Liver (tissue), 10 donors: ENCODE measurements around the gene TMED10. TPM values are rescaled to one million over a fixed set of nuclear protein-coding genes. Genes with fewer than 3 reads are reported as not detected.

Experiments
- DNase-seq: peaks from one replicate; pipeline ENCODE4 v3.0.0-alpha.2; 2017; ENCODE audit warnings: low spot score
- H3K27ac ChIP-seq, 2 donors: one replicate each; pipeline ENCODE4 v1.7.0; 2013; ENCODE audit warnings: inconsistent platforms in 2 of 2, low read length in 2 of 2, control low read depth in 1 of 2, low read depth in 1 of 2, mild to moderate bottlenecking in 1 of 2
- H3K27me3 ChIP-seq, 4 donors: one replicate each; pipeline versions ENCODE4 v1.6.1 to v1.7.0; 2013; ENCODE audit warnings: low read length in 3 of 4, inconsistent platforms in 1 of 4, mild to moderate bottlenecking in 1 of 4, moderate library complexity in 1 of 4; ENCODE audit not compliant: control insufficient read depth in 4 of 4, insufficient read depth in 4 of 4
- H3K36me3 ChIP-seq, 4 donors: one replicate each; pipeline versions ENCODE4 v1.6.1 to v1.7.0; 2013; ENCODE audit warnings: low read length in 3 of 4, mild to moderate bottlenecking in 3 of 4, low read depth in 1 of 4, moderate library complexity in 1 of 4; ENCODE audit not compliant: control insufficient read depth in 4 of 4, insufficient read depth in 3 of 4
- H3K4me1 ChIP-seq, 4 donors: one replicate each; pipeline versions ENCODE4 v1.6.1 to v1.7.0; 2013; ENCODE audit warnings: low read length in 3 of 4, mild to moderate bottlenecking in 3 of 4, moderate library complexity in 1 of 4; ENCODE audit not compliant: control insufficient read depth in 4 of 4, insufficient read depth in 4 of 4
- H3K4me3 ChIP-seq, 3 donors: one replicate each; pipeline versions ENCODE4 v1.6.1 to v1.7.0; 2013; ENCODE audit warnings: low read length in 3 of 3, control low read depth in 1 of 3, low read depth in 1 of 3, mild to moderate bottlenecking in 1 of 3
- H3K9ac ChIP-seq, 2 donors: one replicate each; pipeline ENCODE4 v1.7.0; 2013; ENCODE audit warnings: low read length in 2 of 2, mild to moderate bottlenecking in 2 of 2, moderate library complexity in 2 of 2, control low read depth in 1 of 2, low read depth in 1 of 2
- H3K9me3 ChIP-seq, 4 donors: one replicate each; pipeline versions ENCODE4 v1.6.1 to v1.7.0; 2013; ENCODE audit warnings: low read length in 3 of 4; ENCODE audit not compliant: control insufficient read depth in 4 of 4
- FOXA1 ChIP-seq: IDR thresholded peaks from 2 replicates; pipeline ENCODE4 v1.6.1; 2016; ENCODE audit warnings: antibody characterized with exemption
- JUND ChIP-seq, 2 donors: IDR thresholded peaks; 2 replicates each; pipeline ENCODE4 v1.6.1; 2016; ENCODE audit warnings: antibody characterized with exemption in 2 of 2
- NR2F2 ChIP-seq: IDR thresholded peaks from 2 replicates; pipeline ENCODE4 v1.6.1; 2016; ENCODE audit warnings: antibody characterized with exemption
- RAD21 ChIP-seq, 2 donors: IDR thresholded peaks; 2 replicates each; pipeline ENCODE4 v1.6.1; 2016; ENCODE audit warnings: antibody characterized with exemption in 2 of 2, mild to moderate bottlenecking in 2 of 2
- REST ChIP-seq: IDR thresholded peaks from 2 replicates; pipeline ENCODE4 v1.6.1; 2016; ENCODE audit warnings: antibody characterized with exemption, mild to moderate bottlenecking
- SP1 ChIP-seq: IDR thresholded peaks from 2 replicates; pipeline ENCODE4 v1.6.1; 2018; ENCODE audit warnings: antibody characterized with exemption, mild to moderate bottlenecking
- TAF1 ChIP-seq: conservative IDR thresholded peaks from 2 replicates; pipeline ENCODE4 v1.6.1; 2016; ENCODE audit warnings: antibody characterized with exemption, mild to moderate bottlenecking
- WGBS: extraction: QIAGEN DNeasy Blood & Tissue Kit; methylation state at CpG from one replicate; pipeline ENCODE4 v1.1.7; 2013; 5-methylcytosine and 5-hydroxymethylcytosine counted together
- polyA plus RNA-seq, 2 donors: library from polyadenylated mRNA; stranded (reverse) in 1 of 2; unstranded in 1 of 2; fragments of 200-250 nt in 1 of 2; fragments of >200 nt in 1 of 2; fragmentation: Nextera tagmentation in 1 of 2; extraction: Ambion mirVana in 1 of 2; gene quantifications; one replicate each; pipeline versions ENCODE4 v1.2.1 to v1.2.3, GENCODE V29; 2013 to 2015
- small RNA-seq: library from RNA; depleted of rRNA; stranded (forward); fragments of <200 nt; gene quantifications from one replicate; pipeline ENCODE3, GENCODE V24; 2014
- total RNA-seq, 2 donors: library from RNA; depleted of rRNA; stranded (reverse); fragments of >200 nt; gene quantifications; one replicate each; pipeline ENCODE4 v1.2.3, GENCODE V29; 2014
- TF ChIP-seq, protein P1 (sequence below): fragments of 150-350 bp; IDR thresholded peaks from 2 replicates; pipeline ENCODE4 v1.5.1; 2017; ENCODE audit warnings: improper control_type of control experiment, low read depth, low read length; ENCODE audit not compliant: missing input control
- TF ChIP-seq, protein P2 (sequence below): IDR thresholded peaks from 2 replicates; pipeline ENCODE4 v1.6.1; 2016; ENCODE audit warnings: antibody characterized with exemption
- TF ChIP-seq, protein P3 (sequence below): IDR thresholded peaks from 2 replicates; pipeline ENCODE4 v1.6.1; 2016; ENCODE audit warnings: antibody characterized with exemption
- donor health status: healthy.
- donor health status: healthy.
- donor health status: healthy.
- donor health status: healthy.
- donor health status: healthy.

TMED10 gene
- total and polyA plus RNA-seq, 4 donors, result 167 to 349 (median 252) TPM

DNA sequence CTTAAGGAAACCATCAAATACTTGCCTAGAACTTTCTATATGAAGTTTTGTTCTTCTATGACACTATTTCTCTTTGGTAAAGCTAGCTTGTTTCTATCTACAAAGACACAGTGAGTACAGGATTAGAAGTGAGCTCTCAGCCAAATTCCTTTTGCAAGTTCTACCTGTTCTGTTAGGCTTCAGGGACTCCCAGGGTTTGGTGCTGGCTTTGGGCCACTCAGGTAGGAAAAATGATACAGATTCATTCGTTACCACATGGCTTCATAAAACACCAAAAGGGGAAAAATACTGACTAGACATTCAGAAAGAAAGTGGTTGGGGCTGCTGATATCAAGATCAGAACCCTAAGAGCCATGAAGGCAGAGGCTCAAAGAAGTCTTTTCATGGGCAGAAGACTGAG, 93.1 kb downstream of the TMED10 start:
- DNase-seq, result no peak
- Histone ChIP-seq H3K4me3 (no peak overlapping the region), H3K4me1 (no peaks in the 10 kb centered on the region), H3K27ac (no peak overlapping the region), H3K36me3 (peaks cover 12 to 62% (median 49%) of the 10 kb centered on the region in 4 donors), H3K9ac (no peak overlapping the region), H3K9me3 (no peaks in the 10 kb centered on the region), H3K27me3 (no peaks in the 10 kb centered on the region)
- 95% methylated on average over 1 of the region's 1 CpG for WGBS
- TF ChIP-seq SP1 (no peak), RAD21 (IDR thresholded peaks at IDR 0.05) (no peak), TAF1 (no peak), JUND (IDR thresholded peaks at IDR 0.05) (no peak)
- TF ChIP-seq, protein P1, sequence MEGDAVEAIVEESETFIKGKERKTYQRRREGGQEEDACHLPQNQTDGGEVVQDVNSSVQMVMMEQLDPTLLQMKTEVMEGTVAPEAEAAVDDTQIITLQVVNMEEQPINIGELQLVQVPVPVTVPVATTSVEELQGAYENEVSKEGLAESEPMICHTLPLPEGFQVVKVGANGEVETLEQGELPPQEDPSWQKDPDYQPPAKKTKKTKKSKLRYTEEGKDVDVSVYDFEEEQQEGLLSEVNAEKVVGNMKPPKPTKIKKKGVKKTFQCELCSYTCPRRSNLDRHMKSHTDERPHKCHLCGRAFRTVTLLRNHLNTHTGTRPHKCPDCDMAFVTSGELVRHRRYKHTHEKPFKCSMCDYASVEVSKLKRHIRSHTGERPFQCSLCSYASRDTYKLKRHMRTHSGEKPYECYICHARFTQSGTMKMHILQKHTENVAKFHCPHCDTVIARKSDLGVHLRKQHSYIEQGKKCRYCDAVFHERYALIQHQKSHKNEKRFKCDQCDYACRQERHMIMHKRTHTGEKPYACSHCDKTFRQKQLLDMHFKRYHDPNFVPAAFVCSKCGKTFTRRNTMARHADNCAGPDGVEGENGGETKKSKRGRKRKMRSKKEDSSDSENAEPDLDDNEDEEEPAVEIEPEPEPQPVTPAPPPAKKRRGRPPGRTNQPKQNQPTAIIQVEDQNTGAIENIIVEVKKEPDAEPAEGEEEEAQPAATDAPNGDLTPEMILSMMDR, result no peak

DNA sequence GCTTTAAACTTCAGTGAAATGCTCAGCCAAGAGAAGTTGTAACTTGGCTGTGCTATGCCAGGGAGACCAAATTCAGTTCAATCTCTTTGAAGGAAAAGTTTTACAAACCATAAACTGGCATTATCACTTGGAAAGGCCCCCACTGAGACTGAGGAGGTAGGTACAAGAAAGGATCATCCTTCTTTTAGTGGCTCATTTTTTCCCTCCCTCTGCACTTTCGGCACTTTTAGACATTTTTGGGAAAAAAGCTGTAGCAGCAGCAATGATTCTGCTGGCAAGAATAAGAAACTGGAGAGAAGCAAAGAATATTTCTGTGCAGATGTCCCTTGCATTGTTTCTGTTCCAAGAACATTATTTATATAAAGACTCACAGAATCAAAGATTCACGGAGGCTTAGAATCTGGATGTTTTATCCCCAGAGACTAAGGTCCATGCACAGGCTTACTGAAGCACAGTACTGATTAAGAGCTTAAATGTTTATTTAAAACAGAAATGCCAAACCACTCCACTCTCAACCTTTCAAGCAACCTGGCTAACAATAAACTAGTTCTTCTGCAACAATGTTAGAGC, 94.7 kb downstream of the TMED10 start:
- no peak overlapping the region for H3K9ac ChIP-seq
- no peak for DNase-seq
- H3K36me3 ChIP-seq, result peaks cover 7 to 47% (median 34%) of the 10 kb centered on the region in 4 donors

More for the DNA sequence above, 94.7 kb downstream of the TMED10 start:
- no peak overlapping the region for H3K4me3 ChIP-seq
- no peaks in the 10 kb centered on the region for H3K4me1 ChIP-seq
- H3K27ac ChIP-seq, result no peak overlapping the region
- TF ChIP-seq SP1 (no peak), JUND (IDR thresholded peaks at IDR 0.05) (no peak), REST (no peak), FOXA1 (no peak), NR2F2 (no peak), TAF1 (no peak)
- TF ChIP-seq, protein P1, result no peak
- TF ChIP-seq, protein P2, sequence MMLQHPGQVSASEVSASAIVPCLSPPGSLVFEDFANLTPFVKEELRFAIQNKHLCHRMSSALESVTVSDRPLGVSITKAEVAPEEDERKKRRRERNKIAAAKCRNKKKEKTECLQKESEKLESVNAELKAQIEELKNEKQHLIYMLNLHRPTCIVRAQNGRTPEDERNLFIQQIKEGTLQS, result no peak
- TF ChIP-seq, protein P3, sequence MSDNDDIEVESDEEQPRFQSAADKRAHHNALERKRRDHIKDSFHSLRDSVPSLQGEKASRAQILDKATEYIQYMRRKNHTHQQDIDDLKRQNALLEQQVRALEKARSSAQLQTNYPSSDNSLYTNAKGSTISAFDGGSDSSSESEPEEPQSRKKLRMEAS, result no peak
- 77% methylated on average over 2 of the region's 2 CpGs for WGBS
- H3K27me3 ChIP-seq, result no peaks in the 10 kb centered on the region
- H3K9me3 ChIP-seq, result no peaks in the 10 kb centered on the region

Small RNA genes lying within 50 kb of the gene (small RNA-seq; reads per million reads assigned to genes)
- gene HIF1AP1, result not detected
- not detected for gene RNU4ATAC14P

Other genes with a start within 250 kb of the TMED10 start
- 1 to 10 TPM in 1 of 2 donors, under 1 TPM in 1; 0.61 to 4.5 TPM for gene PGF, start 221.0 kb downstream of the TMED10 start, total RNA-seq
- 1 to 10 TPM in 1 of 2 donors, under 1 TPM in 1; 0.90 to 2.8 TPM for gene PGF, start 221.0 kb downstream of the TMED10 start, polyA plus RNA-seq
- gene EIF2B2, start 173.7 kb downstream of the TMED10 start, total RNA-seq, result 10 to 100 TPM; 16.2 to 22.0 TPM
- gene EIF2B2, start 173.7 kb downstream of the TMED10 start, polyA plus RNA-seq, result 10 to 100 TPM; 18.5 to 23.6 TPM
- 10 to 100 TPM in 1 of 2 donors, 1 to 10 TPM in 1; 7.4 to 29.7 TPM for gene MLH3, start 125.1 kb downstream of the TMED10 start, total RNA-seq
- gene MLH3, start 125.1 kb downstream of the TMED10 start, polyA plus RNA-seq, result 10 to 100 TPM in 1 of 2 donors, 1 to 10 TPM in 1; 5.8 to 12.4 TPM
- 1 to 10 TPM; 4.9 to 7.5 TPM for gene ACYP1, start 112.6 kb downstream of the TMED10 start, total RNA-seq
- gene ACYP1, start 112.6 kb downstream of the TMED10 start, polyA plus RNA-seq, result 1 to 10 TPM; 2.1 to 3.1 TPM
- 1 to 10 TPM in 1 of 2 donors, under 1 TPM in 1; 0.56 to 5.9 TPM for gene ZC2HC1C, start 107.0 kb downstream of the TMED10 start, total RNA-seq
- gene ZC2HC1C, start 107.0 kb downstream of the TMED10 start, polyA plus RNA-seq, result 1 to 10 TPM; 3.4 to 3.6 TPM
- gene NEK9, start 49.6 kb downstream of the TMED10 start, total RNA-seq, result 10 to 100 TPM; 35.2 to 46.0 TPM
- gene NEK9, start 49.6 kb downstream of the TMED10 start, polyA plus RNA-seq, result 10 to 100 TPM; 13.4 to 24.3 TPM
- 10 to 100 TPM; 18.9 to 21.2 TPM for gene FOS, start 102.2 kb upstream of the TMED10 start, total RNA-seq
- 10 to 100 TPM; 13.2 to 82.7 TPM for gene FOS, start 102.2 kb upstream of the TMED10 start, polyA plus RNA-seq